HUES6 (cell line): ENCODE data around the gene LETMD1.
A peak's percentile ranks its signal among the peaks of the same experiment; 100 is the strongest.
"Not testable (repeated sequence)": the region's sequence is repeated elsewhere in the genome, so short reads cannot be mapped to it uniquely, and the experiment has no call there.

ENCODE experiments used
- H3K27ac ChIP-seq: 2 replicates; pipeline ENCODE4 v1.7.0; 2013; ENCODE audit warnings: low read depth, mild to moderate bottlenecking, low read length, inconsistent platforms
- H3K27me3 ChIP-seq: 2 replicates; pipeline ENCODE4 v1.6.1; 2013; ENCODE audit warnings: low read length; ENCODE audit not compliant: control insufficient read depth, insufficient read depth
- H3K36me3 ChIP-seq: 2 replicates; pipeline ENCODE4 v1.6.1; 2013; ENCODE audit warnings: low read length; ENCODE audit not compliant: control insufficient read depth, insufficient read depth
- H3K4me1 ChIP-seq: 2 replicates; pipeline ENCODE4 v1.6.1; 2013; ENCODE audit warnings: low read length; ENCODE audit not compliant: control insufficient read depth, insufficient read depth
- H3K4me3 ChIP-seq: 2 replicates; pipeline ENCODE4 v1.5.1; 2013; ENCODE audit warnings: low read depth, low read length
- H3K9ac ChIP-seq: one replicate; pipeline ENCODE4 v1.6.1; 2013; ENCODE audit warnings: mild to moderate bottlenecking, low read length
- H3K9me3 ChIP-seq: 2 replicates; pipeline ENCODE4 v1.6.1; 2013; ENCODE audit warnings: low read depth, low read length; ENCODE audit not compliant: control insufficient read depth, insufficient read depth

Gene LETMD1

DNA sequence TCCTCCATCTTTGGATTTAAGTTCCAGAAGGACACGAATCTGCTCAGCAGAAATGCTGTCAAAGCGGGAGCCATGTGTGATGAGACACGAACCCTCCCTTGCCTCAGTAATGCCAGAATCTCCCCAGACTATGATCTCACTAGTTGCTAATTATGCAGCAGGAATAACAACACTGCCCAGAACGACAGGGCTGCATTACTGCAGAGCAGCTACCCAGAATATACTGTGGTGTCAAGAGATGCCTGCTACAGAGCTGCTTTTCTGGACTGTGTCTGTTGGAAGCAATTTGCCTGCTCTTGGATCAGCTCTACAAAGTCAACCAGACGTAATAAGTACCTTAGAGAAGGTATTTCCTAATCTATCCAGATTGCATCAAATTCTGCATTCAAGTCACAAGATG, 29.8 kb downstream of the LETMD1 start:
- H3K36me3 ChIP-seq = peaks cover 24% of the 10 kb centered on the region
- H3K9ac ChIP-seq = no peak overlapping the region
- H3K9me3 ChIP-seq = no peaks in the 10 kb centered on the region
- H3K4me3 ChIP-seq = no peak overlapping the region
- peaks cover 8% of the 10 kb centered on the region for H3K4me1 ChIP-seq
- no peaks in the 10 kb centered on the region for H3K27me3 ChIP-seq
- no peak overlapping the region for H3K27ac ChIP-seq

DNA sequence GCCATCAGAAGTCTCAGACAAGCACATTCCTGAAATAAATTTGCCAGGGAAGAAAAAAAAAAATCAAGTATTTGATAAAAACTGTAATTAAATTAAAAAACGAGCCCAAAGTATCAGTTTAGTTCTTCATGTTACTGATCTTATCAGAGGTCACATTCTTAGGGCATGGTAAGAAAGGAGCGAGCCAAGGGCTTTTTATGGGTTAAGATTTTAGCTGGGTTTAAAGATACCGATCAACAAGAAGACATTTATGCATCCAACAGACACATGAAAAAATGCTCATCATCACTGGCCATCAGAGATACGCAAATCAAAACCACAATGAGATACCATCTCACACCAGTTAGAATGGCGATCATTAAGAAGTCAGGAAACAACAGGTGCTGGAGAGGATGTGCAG, 30.2 kb downstream of the LETMD1 start:
- H3K4me1 ChIP-seq, H3K27ac ChIP-seq, H3K9me3 ChIP-seq, H3K9ac ChIP-seq, H3K27me3 ChIP-seq, H3K4me3 ChIP-seq: not testable (repeated sequence)
- peaks cover 20% of the 10 kb centered on the region for H3K36me3 ChIP-seq

GRCh38 chr12:51078866-51079265, 30.7 kb downstream of the LETMD1 start:
- H3K27me3 ChIP-seq, H3K4me3 ChIP-seq, H3K27ac ChIP-seq, H3K9ac ChIP-seq, H3K4me1 ChIP-seq, H3K9me3 ChIP-seq: not testable (repeated sequence)
- peaks cover 14% of the 10 kb centered on the region for H3K36me3 ChIP-seq

DNA sequence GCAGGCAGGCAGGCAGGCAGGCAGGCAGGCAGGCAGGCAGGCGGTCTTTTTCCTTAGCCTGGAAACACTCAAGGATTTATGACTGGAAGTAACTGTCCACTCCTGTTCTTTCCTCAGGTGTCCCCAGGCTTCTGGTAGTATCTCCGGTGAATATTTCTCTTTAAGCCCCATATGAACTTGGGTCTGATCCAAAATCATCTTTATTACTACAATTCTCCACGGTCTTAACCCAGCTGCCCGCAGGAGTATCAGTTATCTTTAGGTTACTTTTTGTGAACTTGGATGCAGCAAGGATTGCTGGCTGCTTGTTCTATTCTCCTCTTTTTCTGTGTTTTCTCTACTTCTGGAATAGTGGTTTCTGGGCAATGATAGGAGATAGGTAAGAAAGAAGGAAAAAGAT, 32.0 kb downstream of the LETMD1 start:
- no peak overlapping the region for H3K9ac ChIP-seq
- H3K36me3 ChIP-seq = peaks cover 11% of the 10 kb centered on the region
- no peaks in the 10 kb centered on the region for H3K9me3 ChIP-seq
- H3K4me3 ChIP-seq = no peak overlapping the region
- H3K4me1 ChIP-seq = peaks cover 8% of the 10 kb centered on the region
- H3K27ac ChIP-seq = no peak overlapping the region
- H3K27me3 ChIP-seq = no peaks in the 10 kb centered on the region

DNA sequence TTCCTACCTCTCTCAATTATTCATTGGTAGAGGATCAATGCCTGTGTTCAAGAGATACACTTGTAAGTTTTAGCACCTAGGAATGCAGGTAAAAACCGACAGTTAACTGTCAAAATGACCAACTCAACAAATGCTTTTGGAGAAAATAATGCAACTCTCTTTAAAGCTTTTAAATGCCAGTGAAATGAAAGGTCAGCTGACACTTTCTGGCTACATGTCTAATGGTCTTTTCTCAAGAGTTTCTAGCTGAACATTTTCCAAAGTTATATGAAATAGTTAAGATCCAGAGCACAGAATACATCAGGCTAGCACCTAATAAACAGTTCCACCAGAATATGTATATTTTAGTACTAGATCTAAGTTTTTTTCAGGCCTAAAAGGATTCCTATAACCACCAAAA, 33.3 kb downstream of the LETMD1 start:
- 0 out of 2 replicates have a peak overlapping the region, but pooled peaks have one; percentile 93 for H3K4me3 ChIP-seq
- peaks cover 8% of the 10 kb centered on the region for H3K4me1 ChIP-seq
- H3K36me3 ChIP-seq = peaks cover 4% of the 10 kb centered on the region; the same call in 1 of the 2 replicates
- no peak overlapping the region for H3K9ac ChIP-seq
- no peaks in the 10 kb centered on the region for H3K27me3 ChIP-seq
- H3K9me3 ChIP-seq = no peaks in the 10 kb centered on the region
- H3K27ac ChIP-seq = no peak overlapping the region

GRCh38 chr12:51082561-51083125, 34.5 kb downstream of the LETMD1 start:
- H3K27ac ChIP-seq = peak overlapping the region; percentile 74; the same call in 1 of the 2 replicates
- peak overlapping the region; percentile 93 for H3K4me3 ChIP-seq
- H3K27me3 ChIP-seq = no peaks in the 10 kb centered on the region
- H3K9me3 ChIP-seq = no peaks in the 10 kb centered on the region
- H3K9ac ChIP-seq = peak overlapping the region; percentile 82
- H3K36me3 ChIP-seq = peaks cover 4% of the 10 kb centered on the region; the same call in 1 of the 2 replicates
- peaks cover 8% of the 10 kb centered on the region for H3K4me1 ChIP-seq

DNA sequence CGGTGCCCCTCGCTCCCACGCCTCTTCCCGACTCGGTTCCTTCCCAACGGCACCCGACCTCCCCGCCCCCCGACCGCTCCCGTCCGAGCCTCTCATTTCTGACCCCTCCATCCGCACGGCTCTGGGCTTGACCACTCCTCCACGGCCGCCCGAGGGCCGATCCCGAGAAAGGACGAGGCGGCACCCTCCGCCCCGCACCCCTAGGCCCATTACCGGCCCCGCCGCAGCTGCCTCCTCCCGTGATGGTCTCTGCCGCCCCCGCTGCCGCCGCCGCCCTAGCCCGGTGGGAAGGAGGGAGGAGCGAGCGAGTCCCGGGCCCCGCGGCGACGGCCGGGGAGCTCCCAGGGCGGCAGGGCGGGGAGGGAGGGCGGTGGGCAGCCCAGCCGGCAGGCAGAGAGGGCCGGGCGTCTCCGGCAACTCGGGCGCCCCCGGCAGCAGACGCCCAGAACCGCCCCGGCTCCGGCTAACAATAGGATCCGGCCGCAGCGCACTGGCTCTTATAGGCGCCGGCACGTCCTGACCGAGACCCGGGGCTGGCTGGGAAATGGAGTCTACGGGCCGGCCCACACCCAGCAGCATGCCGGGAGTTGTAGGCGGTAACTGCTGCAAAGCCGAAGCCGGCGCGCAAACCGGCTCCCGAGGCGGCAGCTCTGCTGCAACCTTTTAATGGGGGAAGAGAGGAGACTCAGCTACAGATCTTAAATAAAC, 35.2 kb downstream of the LETMD1 start, which contains the start of gene CSRNP2:
Gene CSRNP2, minus strand, starts transcription at position 471 of the 708 bp plus-strand sequence. CDS start 7,035 bp downstream, outside the sequence.
- peaks cover 4% of the 10 kb centered on the region; the same call in 1 of the 2 replicates for H3K36me3 ChIP-seq
- H3K9ac ChIP-seq = peak within 1 kb of the TSS; percentile 82
- no peaks in the 10 kb centered on the region for H3K27me3 ChIP-seq
- H3K4me1 ChIP-seq = peaks cover 8% of the 10 kb centered on the region
- H3K9me3 ChIP-seq = no peaks in the 10 kb centered on the region
- peak within 1 kb of the TSS; percentile 93 for H3K4me3 ChIP-seq
- peak within 1 kb of the TSS; percentile 74; the same call in 1 of the 2 replicates for H3K27ac ChIP-seq

DNA sequence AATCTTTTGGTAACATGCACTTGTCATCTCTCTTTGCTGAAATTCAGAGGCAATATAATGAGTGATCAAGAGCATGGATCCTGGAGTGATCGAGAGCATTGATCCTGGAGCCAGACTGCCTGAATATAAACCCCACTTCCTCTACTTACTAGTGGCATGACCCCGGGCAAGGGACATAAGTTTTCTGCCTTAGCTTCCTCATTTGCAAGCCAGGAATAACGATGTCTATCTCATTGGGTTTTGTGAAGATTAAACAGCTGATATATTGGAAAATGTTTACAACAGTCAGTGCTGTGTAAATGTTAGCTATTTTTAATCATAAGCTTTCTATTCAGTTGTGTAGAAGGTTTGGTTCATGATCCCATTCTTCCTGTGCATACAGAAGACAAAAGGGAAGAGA, 37.6 kb downstream of the LETMD1 start:
- Histone ChIP-seq H3K9ac (no peak overlapping the region), H3K4me1 (peaks cover 8% of the 10 kb centered on the region), H3K9me3 (no peaks in the 10 kb centered on the region), H3K27me3 (no peaks in the 10 kb centered on the region), H3K36me3 (no peaks in the 10 kb centered on the region), H3K27ac (no peak overlapping the region), H3K4me3 (no peak overlapping the region)

DNA sequence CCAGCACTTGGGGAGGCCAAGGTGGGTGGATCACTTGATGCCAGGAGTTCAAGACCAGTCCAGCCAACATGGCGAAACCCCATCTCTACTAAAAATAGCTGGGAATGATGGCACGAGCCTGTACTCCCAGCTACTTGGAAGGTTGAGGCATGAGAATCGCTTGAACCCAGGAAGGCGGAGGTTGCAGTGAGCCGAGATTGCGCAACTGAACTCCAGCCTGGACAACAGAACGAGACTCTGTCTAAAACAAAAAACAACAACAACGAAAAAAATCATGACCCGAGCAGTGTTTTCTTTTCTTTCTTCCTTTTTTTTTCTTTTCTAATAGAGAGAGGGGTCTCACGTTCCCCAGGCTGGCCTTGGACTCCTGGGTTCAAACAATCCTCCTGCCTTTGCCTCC, 38.8 kb downstream of the LETMD1 start:
- H3K4me1 ChIP-seq = peaks cover 5% of the 10 kb centered on the region
- H3K27me3 ChIP-seq = no peaks in the 10 kb centered on the region
- no peak overlapping the region for H3K27ac ChIP-seq
- H3K9me3 ChIP-seq = no peaks in the 10 kb centered on the region
- H3K36me3 ChIP-seq = 0 out of 2 replicates have a peak, but pooled peaks cover 3% of the 10 kb centered on the region
- no peak overlapping the region for H3K9ac ChIP-seq
- H3K4me3 ChIP-seq = no peak overlapping the region

- H3K9ac ChIP-seq = no peak overlapping the region
- no peaks in the 10 kb centered on the region for H3K9me3 ChIP-seq
- no peaks in the 10 kb centered on the region for H3K27me3 ChIP-seq
- 0 out of 2 replicates have a peak, but pooled peaks cover 3% of the 10 kb centered on the region for H3K36me3 ChIP-seq
- H3K4me3 ChIP-seq = no peak overlapping the region
- no peak overlapping the region for H3K27ac ChIP-seq
- H3K4me1 ChIP-seq = no peaks in the 10 kb centered on the region
These were observed 39.7 kb downstream of the LETMD1 start for GRCh38 chr12:51087818-51088217.

GRCh38 chr12:51090705-51091229, 42.6 kb downstream of the LETMD1 start:
- Histone ChIP-seq H3K4me3 (no peak overlapping the region), H3K9ac (no peak overlapping the region), H3K27me3 (no peaks in the 10 kb centered on the region), H3K4me1 (no peaks in the 10 kb centered on the region), H3K9me3 (no peaks in the 10 kb centered on the region), H3K36me3 (peaks cover 26% of the 10 kb centered on the region), H3K27ac (no peak overlapping the region)
